HG03159 (cell line): ENCODE data around the gene SH2D1B.

Experiments used
- ATAC-seq: cut with Tn5 transposase; IDR thresholded peaks from one replicate; pipeline ENCODE4 v1.9.1; 2021; ENCODE audit warnings: mild to moderate bottlenecking, moderate library complexity; ENCODE audit not compliant: unreplicated experiment

The SH2D1B gene

DNA sequence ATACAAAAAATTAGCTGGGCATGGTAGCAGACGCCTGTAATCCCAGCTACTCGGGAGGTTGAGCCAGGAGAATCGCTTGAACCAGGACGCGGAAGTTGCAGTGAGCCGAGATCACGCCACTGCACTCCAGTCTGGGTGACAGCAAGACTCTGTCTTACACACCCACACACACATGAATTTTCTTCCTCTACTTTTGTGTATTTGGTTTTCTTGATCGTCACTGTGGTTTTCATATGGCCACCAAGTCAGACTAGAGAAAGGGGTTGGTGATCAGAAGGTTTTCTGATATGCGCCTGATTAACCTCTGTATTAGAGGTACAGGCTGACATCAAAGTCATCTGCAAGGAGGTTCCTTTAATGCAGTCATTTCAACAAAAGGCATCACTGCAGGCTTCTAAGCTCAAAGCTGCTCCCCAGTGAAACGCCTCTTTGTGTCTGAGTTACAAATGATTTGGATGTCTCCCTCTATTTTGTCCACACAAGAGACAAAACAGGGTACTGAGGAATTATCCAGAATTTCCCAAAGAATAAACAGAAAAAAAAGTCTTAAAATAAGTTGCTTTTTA lies 11.1 kb downstream of the SH2D1B start:
- no peak for ATAC-seq

DNA sequence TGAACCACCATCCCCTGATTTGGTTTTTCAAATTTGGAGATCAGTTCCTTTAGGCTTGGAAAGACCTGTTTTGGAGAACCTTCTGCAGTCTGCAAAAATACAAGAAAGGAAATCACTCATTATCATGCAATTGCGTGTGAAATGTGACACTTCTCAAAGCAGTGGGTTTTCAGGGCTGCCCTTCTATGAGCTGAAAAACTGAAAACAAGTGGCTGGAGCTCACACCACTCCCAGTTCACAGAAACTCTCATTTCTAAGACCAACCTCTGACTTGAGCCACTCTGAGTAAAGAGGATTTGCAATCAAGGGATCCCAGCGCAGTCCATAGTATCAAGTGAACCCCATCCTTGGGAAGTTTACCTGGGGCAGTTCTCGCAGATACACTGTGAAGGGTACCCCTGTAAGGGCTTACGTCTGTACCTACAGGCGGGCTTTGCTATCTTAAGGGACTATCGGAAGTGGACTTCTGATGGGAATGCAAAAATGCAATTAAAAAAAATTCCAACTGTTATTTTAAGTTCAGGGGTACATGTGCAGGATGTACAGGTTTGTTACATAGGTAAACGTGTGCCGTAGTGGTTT lies 12.8 kb downstream of the SH2D1B start:
- ATAC-seq, result no peak

DNA sequence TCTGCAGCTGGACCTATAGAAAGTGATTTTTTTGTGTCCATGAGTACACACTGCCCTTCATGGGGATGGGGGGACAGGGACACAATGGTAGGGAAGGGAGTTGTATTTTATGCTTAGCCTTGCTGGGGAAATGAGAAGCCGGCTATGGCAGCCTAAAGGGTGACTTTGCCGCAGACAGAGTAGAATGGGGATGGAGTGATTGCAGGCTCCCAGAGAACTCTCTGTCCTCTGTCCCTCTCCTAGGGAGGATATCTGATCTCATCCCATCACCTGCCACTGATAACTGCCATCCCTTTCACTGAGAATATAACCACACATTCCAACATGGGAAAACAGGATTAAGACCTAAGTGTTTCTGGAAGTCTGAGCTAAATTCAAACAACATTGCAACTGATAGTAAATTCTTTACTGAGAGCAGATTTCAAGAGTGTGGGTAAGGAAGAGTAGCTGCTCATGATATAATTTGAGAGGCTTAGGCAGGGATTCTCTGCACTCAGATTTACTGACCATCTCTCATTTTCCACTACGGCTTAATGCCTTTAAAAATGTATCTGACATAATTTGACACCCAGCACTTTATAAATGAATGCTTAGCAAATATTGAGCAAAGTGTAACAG lies 13.9 kb downstream of the SH2D1B start:
- no peak for ATAC-seq

DNA sequence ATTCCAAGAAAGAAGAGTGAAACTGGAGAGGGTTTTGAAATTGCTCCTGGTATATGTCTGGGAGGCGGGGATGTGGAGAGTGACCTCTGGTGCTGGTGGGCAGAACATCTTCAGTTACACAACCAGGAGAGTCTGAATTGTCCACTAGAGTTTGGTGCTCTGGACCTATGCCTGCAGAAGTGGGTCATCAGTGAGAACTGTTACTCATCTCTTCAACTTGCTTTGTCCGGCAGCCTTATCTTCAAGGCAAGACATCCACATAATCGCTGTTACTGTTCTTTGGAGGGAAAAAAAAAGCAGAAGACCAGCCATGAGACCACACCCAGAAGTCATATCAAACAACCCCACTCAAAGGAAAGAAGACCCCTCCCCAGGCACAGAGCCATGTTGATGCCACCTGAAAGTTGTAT lies 14.9 kb downstream of the SH2D1B start:
- no peak for ATAC-seq

DNA sequence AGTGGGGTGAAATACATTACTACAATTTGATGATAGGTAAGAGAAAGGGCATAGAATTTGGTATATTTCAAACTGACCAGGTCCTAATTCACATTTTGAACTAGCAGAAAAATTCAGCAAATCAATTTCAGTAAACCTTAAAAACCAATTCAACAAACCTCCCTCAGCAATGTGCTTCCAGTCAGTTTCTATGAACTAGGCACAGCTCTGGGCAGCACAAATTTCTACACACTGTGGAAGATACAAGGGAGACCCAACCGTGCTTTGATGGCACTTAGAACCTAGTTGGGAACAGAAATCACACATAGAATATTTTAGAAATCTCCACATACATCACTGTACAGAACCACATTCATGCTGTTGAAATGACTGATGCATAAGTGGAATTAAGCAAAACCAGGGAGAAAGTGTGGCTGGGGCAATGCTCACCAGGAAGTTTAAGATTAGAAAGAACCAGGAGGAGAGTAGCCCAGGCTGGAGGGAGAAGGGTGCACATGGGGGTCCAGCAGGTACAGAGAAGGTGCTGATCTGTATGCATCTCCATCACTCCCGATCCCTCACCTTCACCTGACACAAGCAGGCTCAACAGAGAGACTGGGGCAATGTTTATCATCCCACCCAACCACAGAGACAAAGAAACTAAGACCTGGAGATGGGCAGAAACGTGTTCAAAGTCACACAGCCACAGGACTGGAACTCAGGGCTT lies 15.6 kb downstream of the SH2D1B start:
- no peak for ATAC-seq

DNA sequence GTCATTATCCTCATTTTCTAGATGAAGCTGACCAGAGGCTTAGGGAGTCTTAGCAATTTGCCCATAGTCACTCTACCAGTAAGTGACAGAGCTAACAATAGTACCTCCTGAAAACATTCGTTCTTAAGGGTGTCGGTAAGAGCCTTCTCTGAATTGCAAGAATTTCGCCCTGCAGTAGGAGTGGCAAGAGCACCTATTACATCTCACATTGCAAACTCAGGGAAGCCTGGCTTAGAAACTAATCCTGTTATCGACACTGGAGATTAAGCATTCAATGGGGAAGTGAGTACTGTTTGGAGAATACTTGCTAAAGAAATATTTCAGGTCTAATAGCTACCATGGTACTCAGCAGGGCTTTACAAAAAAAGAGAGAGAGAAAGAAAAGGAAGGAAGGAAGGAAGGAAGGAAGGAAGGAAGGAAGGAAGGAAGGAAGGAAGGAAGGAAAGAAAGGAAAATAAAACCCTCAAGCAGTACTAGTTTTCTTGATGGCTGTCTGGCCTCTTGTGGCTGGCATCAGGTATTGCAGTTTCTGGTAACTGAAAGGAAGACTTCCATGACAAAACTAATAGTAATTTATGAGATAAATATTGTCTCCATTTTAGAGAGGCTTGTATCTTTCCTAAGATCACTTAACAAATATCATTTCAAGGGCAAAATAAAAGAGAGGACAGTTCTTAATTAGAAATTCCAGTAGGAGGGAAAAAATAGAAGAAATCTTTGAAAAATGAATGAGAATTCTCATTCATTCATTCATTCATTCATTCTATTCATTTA lies 20.0 kb downstream of the SH2D1B start:
- no peak for ATAC-seq

DNA sequence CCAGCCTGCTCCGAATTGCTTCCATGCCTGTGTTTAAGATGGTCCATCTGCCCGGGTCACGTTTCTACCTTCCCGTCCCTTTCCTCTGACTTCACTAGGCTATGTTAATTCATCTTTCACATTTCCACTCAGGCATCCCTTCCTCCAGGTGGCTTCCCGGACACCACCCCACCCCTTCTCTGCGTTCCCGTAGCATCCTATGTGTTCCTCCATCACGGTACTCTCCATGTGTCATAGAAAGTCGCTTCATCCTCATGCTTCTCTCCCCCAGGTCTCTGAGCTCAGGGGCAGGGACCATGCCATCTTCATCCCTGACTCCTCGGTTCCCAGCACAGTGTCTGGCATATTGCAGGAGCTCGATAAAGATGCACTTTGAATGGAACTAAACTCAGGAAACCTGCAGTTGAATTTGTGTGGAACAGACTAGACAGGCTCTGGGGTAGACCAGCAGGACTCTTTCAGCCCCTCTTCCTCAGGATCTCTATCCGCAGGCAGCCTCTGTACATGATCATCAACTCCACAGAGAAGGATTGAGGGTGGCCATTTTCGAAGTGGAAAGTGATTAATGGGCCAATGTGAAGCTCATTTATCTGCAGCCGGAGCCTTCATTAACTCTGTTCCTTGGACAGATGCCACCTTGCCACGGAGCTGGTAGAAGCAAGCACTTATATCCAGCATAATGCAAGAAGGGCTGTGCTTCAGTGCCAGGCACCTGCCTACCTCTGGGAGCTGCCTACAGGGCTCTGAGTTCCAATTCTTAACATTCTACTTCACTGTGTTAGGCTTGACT lies 21.3 kb downstream of the SH2D1B start:
- no peak for ATAC-seq

DNA sequence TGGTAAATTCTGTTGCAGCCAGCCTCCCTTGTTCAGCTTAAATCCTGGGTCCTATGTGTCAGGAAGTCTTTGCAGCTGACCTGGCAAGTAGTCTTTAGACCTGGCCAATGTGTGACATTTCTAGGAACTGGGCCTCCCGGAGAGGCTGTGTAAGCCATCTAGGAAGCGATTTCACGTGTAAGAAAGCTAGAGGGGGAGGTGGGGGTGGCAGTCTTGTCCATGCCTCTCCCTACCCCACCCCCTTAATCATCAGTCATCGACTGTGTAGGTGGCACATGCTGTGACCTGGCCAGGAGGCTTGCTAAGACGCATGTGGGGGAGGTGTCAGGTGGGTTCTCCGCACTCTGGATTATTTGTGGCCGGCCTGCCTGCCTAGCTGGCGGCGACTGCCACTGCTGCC lies 22.0 kb downstream of the SH2D1B start:
- no peak for ATAC-seq

DNA sequence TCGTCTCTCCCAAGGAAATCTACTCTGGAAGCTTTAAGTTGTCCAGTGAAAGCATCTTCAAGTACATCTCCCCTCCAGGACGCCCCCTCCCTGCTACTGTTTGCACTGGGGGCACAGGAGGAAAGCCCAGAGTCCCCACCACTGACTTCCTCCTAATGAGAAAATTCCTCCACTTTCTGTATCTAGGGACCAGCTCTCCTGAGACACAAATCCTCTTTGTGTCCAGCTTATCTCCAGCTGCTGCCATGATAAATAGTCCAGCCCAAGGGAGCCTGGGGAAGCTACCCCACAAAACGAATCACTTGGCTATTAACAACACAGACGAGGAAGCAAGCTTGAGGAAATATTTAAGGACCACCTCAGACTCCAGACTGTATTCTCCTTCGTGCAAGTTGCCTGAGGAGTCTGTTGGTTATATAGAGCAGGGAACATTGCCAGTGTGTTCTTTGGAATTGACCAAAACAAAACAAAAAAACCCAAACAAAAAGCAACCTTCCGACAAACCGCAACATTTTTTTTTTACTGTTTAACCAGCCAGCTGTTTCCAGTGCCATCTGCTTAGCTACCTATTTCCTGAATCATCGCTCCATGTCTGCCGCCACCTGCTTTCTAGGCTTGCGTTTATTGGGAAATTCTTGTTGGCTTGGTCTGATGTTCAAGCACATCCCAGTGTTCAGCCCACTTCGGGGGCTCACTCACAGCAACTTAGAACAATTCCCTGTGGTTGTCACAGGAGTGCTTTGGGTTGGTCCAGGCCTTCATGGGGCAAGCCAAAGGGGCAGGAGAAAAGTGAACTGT lies 22.7 kb downstream of the SH2D1B start:
- ATAC-seq, result no peak

DNA sequence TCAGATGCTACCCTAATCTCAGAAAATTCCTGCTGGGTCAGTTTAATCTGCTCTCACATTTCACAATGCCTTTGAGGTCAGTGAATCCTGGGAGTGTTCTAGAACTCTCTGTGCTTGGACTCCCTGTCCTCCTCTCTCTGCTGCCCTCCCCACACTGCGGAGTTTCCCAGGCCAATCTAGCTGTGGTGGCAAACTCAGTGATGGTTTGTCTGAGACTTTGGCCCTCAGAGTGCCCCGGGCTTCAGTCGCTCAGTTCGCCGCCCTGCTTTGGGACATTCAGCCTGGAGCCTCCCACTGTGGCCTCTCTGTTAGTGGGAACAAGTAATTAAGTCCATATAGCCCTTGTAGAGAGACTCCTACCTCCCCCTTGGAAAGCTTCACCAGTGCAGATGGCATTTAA lies 23.3 kb downstream of the SH2D1B start:
- no peak for ATAC-seq

DNA sequence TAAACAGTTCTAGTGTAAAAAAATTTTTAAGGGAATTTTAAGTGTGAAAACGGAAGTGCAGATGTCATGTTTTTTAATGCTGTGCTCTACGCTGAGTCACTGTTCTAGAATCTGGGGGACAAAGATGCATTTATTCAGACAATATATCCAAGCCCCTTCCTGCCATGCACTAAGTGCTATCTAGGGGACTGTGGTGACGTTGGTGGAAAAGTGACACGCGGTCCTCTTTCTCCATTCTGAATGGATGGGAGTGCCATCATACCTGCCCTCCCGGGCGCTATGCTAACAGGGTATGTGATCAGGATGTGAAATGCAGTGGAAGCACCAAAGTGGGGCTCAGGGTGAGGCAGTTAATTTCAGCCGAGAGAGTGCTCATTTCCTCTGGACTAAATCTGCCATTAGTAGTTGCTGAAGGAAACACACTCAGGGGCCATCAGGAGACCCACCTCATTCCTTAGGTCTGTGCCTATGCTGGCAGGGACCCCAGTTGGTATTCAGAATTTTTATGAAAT lies 23.8 kb downstream of the SH2D1B start:
- ATAC-seq, result no peak

DNA sequence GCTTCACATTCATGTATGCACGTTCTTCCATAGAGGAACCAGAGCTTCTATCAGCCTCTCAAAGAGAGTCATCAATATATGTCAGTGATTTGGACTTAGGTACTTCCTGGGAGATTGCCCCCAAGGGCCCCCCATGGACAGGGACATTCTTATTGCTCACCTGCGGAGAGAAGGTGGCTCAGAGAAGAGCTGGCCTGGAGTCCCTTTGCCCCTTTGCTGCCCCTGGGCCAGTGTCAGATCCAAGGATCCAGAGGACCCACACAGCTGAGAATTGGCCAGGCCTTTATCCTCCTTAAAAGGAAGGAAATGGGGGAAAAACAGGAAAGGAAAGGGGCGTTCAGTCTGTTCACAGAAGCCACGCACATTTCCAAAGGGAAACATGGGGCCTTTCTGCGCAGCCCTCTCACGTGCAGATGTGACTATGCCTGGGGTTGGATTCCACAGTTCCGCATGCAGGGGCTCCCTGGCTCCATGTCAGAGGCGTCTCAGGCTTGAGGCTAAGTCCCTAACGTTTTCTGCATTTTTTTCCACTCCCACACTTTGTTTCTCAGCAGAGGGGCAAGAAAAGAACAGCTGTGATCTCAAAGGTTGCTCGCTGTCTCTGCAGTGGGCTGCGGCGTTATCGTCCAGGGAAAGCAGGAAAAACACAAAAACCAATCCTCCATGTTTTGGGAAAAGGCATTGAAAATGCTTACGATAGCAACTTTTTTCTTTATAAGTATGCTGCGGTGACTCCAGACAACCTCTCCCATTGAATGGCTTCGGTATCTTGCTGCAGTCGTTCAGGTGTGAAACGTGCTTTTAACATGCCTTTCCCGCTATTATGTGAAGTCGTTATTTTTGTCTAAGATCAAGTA lies 24.5 kb downstream of the SH2D1B start:
- ATAC-seq, result no peak

DNA sequence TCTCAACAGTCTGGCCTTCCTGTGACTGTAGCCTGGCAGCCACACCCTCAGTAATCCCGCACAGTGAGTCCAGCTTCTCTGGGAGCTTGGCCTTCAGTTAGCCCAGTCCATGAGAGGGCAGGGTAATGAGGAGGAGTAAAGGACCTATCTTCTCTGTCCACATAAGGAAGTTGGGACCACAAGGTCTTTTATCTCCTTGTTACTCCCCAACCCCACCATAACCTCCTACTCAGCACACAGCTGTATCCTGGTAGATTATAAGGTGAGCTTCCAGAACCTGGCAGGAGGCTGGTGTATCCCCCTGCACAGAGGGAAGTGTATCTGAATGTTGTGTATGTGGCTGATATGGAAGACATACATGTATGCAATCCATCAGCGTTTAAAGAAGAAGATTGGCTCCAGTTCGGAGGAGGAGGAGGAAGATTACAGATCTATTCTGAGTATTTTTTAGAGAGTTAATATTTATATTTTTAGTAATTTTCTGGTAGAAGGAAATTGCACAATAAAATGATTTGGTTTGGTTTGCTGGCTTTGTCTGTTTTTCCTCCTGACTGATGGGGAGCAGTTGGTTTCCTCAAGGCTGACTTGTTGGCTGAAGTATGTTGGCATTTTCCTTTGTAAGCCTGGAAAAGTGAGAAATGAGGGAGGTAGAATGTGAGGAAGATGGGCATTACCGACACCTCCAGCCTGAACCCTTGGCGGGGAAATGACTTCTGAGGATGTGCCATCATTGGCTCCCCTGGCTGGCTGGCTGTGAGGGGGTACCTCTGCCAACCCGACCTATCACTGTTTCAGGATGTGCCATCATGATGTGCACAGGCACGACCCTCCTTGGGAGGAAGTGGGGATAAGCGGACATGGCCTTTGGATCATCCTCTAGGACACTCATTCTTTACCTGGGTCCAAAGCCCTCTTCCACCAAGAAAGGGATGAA lies 25.4 kb downstream of the SH2D1B start:
- ATAC-seq, result no peak

DNA sequence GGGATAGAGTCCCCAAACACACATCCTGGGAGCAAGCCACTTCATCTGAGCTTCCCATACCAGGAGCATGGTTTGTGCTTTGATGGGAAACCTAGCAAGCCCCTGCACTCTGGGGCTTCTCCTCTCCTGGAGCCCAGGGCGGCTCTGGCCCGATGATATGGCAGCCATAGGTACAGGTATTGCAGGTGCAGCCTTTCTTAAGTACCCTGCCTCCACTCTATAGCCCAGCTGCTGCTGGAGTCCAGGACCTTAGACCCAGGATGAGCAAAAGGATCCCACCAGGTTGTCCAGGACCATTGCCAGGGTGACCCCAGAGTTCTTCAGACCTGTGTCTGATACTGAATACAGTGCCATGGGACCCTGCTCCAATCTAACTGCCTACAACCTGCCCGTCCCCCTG lies 26.2 kb downstream of the SH2D1B start:
- no peak for ATAC-seq

DNA sequence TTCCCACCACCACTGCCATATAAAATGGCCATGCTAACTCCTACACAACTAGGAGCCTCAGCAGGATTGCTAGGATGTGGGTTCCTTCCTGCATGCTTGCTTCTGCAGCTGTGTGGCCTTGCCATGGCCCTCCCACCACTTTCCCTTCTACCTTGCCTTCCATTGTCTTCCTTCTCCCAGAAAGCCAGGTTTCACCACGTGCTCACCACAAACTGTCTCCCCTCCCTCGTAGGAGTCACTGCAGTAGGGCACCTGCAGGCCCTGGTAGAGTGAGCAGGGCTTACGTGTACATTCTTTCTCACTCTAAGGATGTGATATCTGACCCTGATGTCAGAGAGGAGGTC lies 26.7 kb downstream of the SH2D1B start:
- no peak for ATAC-seq

DNA sequence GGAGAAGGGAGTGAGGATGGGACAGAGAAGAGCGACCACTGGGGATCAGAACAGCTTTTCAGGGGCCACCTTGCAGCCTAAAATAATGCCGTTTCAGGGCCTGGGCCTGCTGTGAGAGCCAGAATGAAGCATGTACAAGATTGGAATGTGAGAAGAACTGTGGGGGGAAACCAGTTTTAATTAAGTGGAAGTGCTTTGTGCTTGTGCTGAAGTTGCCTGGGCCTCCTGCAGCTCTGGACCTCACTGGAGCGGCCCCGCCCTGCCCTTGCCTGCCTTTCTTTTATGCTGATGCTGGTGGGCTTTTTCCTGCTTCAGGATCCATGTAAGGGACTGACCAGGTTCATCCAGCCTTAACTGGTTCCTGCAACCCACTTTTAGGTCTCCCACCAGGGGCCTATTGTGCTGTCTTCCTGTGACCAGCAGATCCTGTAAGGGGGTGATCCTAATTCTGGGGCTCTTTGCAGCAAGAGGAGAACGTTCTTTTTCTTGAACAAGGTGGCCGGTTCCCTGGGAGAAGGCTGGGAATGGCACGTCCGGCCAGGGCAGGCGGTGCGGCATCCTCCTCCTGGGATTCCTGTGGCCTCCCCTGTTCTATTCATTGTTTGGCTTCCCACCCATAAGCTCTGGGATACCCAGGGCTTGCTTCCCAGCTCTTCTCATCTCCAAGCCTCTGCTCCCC lies 27.2 kb downstream of the SH2D1B start:
- ATAC-seq, result no peak

DNA sequence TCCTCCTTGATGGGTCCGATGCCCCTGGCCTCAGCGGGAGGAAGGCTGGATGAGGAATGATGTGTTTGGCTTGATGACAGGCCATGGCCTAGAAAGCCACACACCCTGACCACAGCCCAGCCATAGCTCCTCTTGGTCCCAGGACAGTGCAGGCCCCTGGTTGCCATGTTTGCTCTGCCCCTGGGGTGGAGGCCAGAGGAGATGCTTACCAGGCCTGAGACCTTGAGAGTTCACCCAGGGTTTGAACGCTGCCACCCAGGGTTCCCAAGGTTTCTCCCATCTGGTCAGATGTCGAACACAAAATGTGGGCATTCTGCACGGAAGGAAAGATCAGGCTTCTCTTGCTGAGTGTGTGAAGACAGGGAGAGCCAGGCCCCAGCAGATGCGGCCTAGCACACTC lies 27.8 kb downstream of the SH2D1B start:
- ATAC-seq, result no peak
